Stimulated activated naive CD4-positive, alpha-beta T cell treated with Interleukin-2 at 50 U/mL for 16 hours (primary cell): ENCODE data around the gene GEMIN7.

ENCODE experiments used
- DNase-seq: peaks from one replicate; lab custom pipeline; 2025; lab: John Stamatoyannopoulos, UW

The GEMIN7 gene

DNA sequence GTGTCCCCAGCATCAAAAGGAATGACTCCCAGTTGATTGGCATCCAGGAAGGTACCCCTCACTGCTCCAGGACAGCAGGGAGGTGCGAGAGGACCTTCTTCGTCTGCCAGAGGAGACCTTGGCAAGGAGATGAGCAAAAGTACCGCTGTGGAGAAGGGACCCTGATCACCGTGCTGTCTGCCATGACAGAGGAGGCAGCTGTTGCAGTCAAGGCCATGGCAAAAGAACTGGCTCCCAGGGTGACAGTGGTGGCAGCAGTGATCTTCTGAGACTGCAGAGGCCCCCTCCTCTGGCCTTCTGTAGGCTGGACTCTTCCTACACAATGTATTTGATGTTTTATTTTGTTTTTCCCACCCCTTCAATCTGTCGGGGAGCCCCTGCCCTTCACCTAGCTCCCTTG lies 49.7 kb downstream of the GEMIN7 start:
- DNase-seq, result no peak

DNA sequence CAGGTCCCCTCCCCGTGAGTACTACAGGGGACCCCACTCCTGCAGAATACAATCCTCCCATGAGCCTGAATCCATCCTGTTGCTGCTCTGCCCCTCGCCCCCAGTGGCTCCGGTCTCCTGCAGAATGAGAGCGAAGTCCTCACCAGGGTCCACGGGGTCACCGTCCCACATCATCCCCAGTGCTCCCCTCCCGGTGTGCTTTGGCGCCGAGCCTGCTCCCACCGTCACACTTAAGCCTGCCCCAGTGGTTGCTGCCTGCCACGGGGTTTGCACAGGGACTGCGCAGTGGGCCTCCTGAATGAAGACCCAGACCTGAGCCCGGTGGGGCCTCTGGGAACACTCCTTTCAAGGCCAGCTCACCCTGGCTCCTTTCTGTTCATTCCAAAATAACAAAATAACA lies 51.2 kb downstream of the GEMIN7 start:
- DNase-seq, result no peak

- DNase-seq, result peak; percentile 6
These were observed 52.0 kb downstream of the GEMIN7 start for GRCh38 chr19:45130888-45131615.

GRCh38 chr19:45133661-45134060 lies 54.6 kb downstream of the GEMIN7 start:
- DNase-seq, result no peak

- no peak for DNase-seq
These were observed 56.3 kb downstream of the GEMIN7 start for GRCh38 chr19:45135176-45135885.

GRCh38 chr19:45136507-45137178 lies 57.6 kb downstream of the GEMIN7 start:
- DNase-seq, result no peak

DNA sequence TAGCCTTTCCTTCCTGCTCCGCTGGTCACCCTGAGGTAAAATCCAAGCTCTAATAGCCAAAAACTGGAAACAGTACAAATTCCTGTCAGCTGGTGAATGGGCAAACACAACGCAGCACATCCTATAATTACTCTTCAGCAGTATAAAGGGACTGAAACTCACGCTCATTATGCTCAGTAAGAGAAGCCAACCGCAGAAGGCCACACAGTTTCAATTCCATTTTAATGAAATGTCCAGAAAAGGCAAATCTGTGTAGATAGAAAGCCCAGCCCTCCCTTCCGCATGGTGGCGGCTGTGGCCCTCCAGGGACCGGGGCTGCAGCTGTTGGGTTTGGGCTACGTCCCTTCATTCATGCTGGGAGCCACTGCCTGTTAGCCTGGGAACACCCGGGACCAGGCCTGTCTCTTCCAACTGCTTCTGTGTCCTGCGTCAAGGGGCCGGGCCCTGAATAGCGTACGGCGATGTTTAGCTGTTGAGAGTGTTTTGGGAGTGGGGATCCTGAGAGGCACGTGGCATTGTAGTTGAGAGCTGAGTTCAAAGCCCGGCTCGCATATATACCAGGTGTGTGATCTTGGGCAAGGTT lies 58.2 kb downstream of the GEMIN7 start:
- no peak for DNase-seq

- no peak for DNase-seq
These were observed 59.3 kb downstream of the GEMIN7 start for GRCh38 chr19:45138303-45138751.

- no peak for DNase-seq
These were observed 60.5 kb downstream of the GEMIN7 start for GRCh38 chr19:45139286-45140143.

DNA sequence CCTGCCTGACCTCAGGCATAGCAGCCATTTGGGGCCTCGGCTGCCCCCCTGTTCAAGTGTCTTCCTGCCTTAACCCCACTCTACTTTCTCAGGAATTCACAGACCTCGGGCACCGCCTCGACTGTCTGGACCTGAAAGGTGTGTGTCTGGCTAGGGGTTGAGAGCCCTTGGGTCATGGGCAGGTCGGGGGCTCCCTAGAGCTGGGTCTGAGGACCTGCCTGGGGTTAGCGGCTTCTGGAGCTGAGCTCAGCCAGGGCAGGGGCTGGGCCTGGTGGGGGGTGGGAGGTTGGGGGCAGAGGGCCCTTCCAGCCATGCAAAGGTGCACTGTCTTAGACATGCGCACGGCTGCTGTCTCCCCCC lies 61.1 kb downstream of the GEMIN7 start:
- no peak for DNase-seq

GRCh38 chr19:45140533-45140932 lies 61.5 kb downstream of the GEMIN7 start:
- DNase-seq, result no peak
